HFFc6 (cell line): ENCODE results near the gene UNC13D. TPM values are rescaled to one million over a fixed set of nuclear protein-coding genes. Genes with fewer than 3 reads are reported as not detected.

Experiments
- DNase-seq: peaks from one replicate; pipeline ENCODE4 v3.0.0-alpha.2; 2018
- H3K27ac Mint-ChIP-seq: 2 replicates; pipeline ENCODE4 v1.8.0; 2020; ENCODE audit warnings: mild to moderate bottlenecking, mixed read lengths
- H3K27me3 Mint-ChIP-seq: 2 replicates; pipeline ENCODE4 v1.8.0; 2021; ENCODE audit warnings: mild to moderate bottlenecking, moderate library complexity, mixed read lengths; ENCODE audit not compliant: insufficient read depth
- H3K36me3 Mint-ChIP-seq: 2 replicates; pipeline ENCODE4 v1.8.0; 2021; ENCODE audit warnings: low read depth, mixed read lengths
- H3K4me1 Mint-ChIP-seq: 2 replicates; pipeline ENCODE4 v1.8.0; 2020; ENCODE audit warnings: low read depth, mixed read lengths
- H3K4me3 Mint-ChIP-seq: 2 replicates; pipeline ENCODE4 v1.8.0; 2020; ENCODE audit warnings: mild to moderate bottlenecking, moderate library complexity, mixed read lengths
- H3K9me3 Mint-ChIP-seq: 2 replicates; pipeline ENCODE4 v1.8.0; 2020; ENCODE audit warnings: mild to moderate bottlenecking, mixed read lengths
- CTCF ChIP-seq: fragments of 200-600 bp; sonication (generic); IDR thresholded peaks from 2 replicates; pipeline ENCODE4 v1.5.0; 2021; ENCODE audit warnings: antibody characterized with exemption, mild to moderate bottlenecking
- total RNA-seq, 6 experiments: library from RNA; stranded (reverse); fragmentation: NEBNext Ultra II Directional; extraction: Animal tissue kit (Norgen Biotek cat#: 25700); gene quantifications; 2 replicates in 1 of 6; 3 replicates in 5 of 6; pipeline ENCODE4 v1.2.3, GENCODE V29; 2021

Gene UNC13D
- total RNA-seq, 6 experiments from 2014 or later, result 0.17 to 0.78 (median 0.24) TPM

GRCh38 chr17:75821552-75821951 is 22.7 kb downstream of the UNC13D start:
- Mint-ChIP-seq H3K27ac (no peak overlapping the region), H3K4me1 (no peaks in the 10 kb centered on the region), H3K36me3 (peaks cover 11% of the 10 kb centered on the region), H3K4me3 (no peak overlapping the region), H3K9me3 (no peaks in the 10 kb centered on the region), H3K27me3 (peaks cover 1% of the 10 kb centered on the region)
- no peak for DNase-seq
- TF ChIP-seq CTCF, result no peak

DNA sequence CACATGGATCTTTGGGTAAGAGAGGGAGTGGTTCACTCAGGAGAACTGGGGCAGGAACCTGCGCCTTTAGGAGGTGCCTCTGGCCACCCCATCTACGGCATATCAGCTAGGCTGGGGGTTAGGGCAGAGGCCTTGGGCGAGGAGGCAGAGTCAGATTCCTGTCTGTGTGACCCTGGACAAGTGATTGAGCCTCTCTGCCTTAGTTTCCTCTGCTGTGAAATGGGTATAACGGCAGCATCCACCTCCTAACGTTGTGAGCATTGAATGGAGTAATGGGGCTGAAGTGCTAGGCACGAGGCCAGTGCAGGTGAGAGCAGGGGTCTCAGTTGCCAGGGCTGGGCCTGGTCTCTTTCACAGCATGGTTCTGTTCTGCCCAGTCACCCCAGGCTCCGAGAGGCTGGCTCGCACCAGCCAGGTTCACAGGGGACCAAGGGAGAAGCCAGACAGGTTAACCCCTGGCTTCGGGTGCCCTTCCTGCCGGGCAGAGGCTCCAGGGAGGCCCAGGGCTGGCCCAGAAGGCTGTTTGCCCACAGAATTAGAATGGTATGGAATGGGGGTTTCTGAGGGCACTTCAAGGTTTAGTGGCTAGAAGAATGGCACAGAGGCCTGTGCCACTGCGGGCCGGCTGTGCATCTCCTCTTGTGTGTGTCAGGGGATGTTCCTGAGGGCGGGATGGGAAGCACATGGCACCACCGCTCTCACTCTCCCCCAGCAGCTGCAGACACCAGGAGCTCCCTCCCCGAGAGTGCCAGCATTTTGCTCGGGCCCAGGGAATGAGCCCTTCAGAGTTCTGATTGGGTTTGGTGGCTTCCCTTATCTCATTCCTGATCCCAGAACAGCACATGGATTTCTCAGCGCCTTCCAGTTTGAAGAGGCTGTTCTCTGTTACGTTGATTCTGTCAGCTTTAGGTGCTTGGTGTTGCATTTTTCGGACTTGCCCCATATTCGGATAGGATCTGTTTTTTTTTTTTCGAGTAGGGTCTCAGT is 23.8 kb downstream of the UNC13D start:
- TF ChIP-seq CTCF, result no peak
- Mint-ChIP-seq H3K9me3 (no peaks in the 10 kb centered on the region), H3K4me3 (no peak overlapping the region), H3K36me3 (peaks cover 11% of the 10 kb centered on the region), H3K4me1 (peaks cover 2% of the 10 kb centered on the region), H3K27me3 (peaks cover 1% of the 10 kb centered on the region), H3K27ac (no peak overlapping the region)
- no peak for DNase-seq

GRCh38 chr17:75819678-75820077 is 24.5 kb downstream of the UNC13D start:
- no peak for DNase-seq
- Mint-ChIP-seq H3K27ac (no peak overlapping the region), H3K9me3 (no peaks in the 10 kb centered on the region), H3K36me3 (peaks cover 11% of the 10 kb centered on the region), H3K4me1 (peaks cover 9% of the 10 kb centered on the region), H3K4me3 (no peak overlapping the region), H3K27me3 (peaks cover 1% of the 10 kb centered on the region)
- no peak for TF ChIP-seq CTCF

DNA sequence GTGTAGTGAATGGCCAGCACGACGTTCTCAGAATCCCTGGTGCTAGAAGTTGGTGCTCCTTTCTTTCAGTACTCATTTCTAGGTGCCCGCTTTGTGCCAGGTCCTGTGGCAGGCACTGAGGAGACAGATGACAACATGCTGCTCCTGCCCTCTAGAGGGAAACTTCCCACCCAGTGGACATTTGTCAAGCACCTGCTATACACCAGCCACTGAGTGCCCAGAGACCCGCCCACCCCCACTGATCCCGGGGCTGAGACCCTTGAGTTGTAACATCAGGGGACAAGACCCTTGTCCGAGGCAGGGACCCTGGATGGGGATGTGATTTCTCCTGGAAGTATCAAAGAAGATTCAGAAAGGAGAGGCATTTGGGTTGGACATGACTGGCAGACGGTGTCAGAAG is 25.1 kb downstream of the UNC13D start:
- no peak overlapping the region for H3K27ac Mint-ChIP-seq

GRCh38 chr17:75818326-75818885 is 25.8 kb downstream of the UNC13D start:
- H3K27ac Mint-ChIP-seq, result no peak overlapping the region; the same call in 1 of the 2 replicates
- peaks cover 11% of the 10 kb centered on the region for H3K36me3 Mint-ChIP-seq

More for the DNA sequence above, 25.1 kb downstream of the UNC13D start:
- Mint-ChIP-seq H3K4me3 (no peak overlapping the region), H3K27me3 (peaks cover 1% of the 10 kb centered on the region), H3K4me1 (peaks cover 14% of the 10 kb centered on the region), H3K9me3 (no peaks in the 10 kb centered on the region), H3K36me3 (peaks cover 11% of the 10 kb centered on the region)
- TF ChIP-seq CTCF, result no peak
- no peak for DNase-seq

More at GRCh38 chr17:75818326-75818885, 25.8 kb downstream of the UNC13D start:
- H3K4me3 Mint-ChIP-seq, result no peak overlapping the region
- H3K9me3 Mint-ChIP-seq, result no peaks in the 10 kb centered on the region
- no peak for DNase-seq
- no peak for TF ChIP-seq CTCF
- H3K27me3 Mint-ChIP-seq, result peaks cover 1% of the 10 kb centered on the region
- peaks cover 14% of the 10 kb centered on the region for H3K4me1 Mint-ChIP-seq
